ENCODE measurements around the gene ITGAE.

ITGAE gene

DNA sequence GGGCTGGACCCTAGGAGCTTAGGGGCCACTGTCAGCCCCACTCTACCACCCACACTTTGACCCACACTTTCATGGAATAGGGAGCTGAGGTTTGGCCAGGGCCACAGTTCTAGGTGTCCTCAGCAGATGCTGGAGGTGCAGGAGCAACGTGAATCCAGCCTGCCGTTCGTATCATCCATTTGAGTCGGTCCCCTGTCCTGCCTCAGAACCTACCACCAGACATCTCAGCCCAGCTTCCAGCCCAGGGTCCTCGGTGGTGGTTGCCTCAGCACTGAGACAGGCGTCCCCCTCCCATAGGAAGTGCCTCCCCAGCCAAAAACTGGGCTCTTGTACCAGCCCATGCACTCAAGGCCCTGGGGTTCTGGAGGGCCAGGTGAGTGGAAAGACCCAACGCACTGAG is 359 bp upstream of the ITGAE start:
- no peak for TF ChIP-seq CTCF (IDR thresholded peaks at IDR 0.05; ENCODE audit: low read depth, low read length)
- H3K4me3 ChIP-seq (ENCODE audit: low read depth, low read length): no peak overlapping the region

DNA sequence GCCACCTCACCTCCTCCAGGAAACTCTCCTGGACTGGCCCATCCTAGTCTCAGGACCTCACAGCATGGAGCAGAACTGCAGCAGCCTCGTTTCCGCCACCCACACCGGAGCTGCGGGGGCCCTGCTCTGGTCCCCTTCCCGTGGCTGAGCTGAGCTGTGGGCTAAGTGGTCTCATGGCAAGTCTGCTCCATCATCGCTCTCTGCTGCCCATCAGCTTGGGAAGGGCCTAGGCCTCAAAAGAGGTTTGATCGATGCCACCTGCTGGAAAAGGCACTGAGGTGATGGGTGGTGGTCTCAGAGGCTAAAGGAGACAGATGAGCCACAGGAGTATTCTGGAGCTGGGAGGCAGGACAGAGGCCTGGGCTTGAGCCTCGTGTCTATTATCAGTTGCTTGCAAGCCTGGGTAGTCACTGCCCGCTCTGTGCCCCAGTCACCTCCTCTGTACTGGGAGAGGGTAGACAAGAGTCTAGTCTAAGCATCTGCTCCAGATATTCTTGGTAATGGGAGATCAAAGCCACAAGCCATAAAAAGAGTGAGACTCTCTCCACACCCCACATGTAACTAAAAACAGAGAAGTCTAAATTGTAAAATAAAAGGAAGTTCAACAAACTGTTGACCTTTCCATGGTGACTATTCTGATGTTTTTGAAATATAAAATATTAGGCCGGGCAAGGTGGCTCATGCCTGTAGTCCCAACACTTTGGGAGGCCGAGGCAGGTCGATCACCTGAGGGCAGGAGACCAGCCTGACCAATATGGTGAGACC is 1.6 kb downstream of the ITGAE start:
- H3K4me3 ChIP-seq (ENCODE audit: low read depth, low read length): no peak overlapping the region

GRCh38 chr17:3798273-3799180 is 2.5 kb downstream of the ITGAE start:
- H3K4me3 ChIP-seq (ENCODE audit: low read depth, low read length): no peak overlapping the region
- no peak for TF ChIP-seq CTCF (IDR thresholded peaks at IDR 0.05; ENCODE audit: low read depth, low read length)

More for the DNA sequence above, 1.6 kb downstream of the ITGAE start:
- no peak for TF ChIP-seq CTCF (IDR thresholded peaks at IDR 0.05; ENCODE audit: low read depth, low read length)

- TF ChIP-seq CTCF (IDR thresholded peaks at IDR 0.05; ENCODE audit: low read depth, low read length): no peak
- H3K4me3 ChIP-seq (ENCODE audit: low read depth, low read length): no peak overlapping the region
These were observed 4.2 kb downstream of the ITGAE start for GRCh38 chr17:3796822-3797170.

GRCh38 chr17:3796110-3796821 is 4.7 kb downstream of the ITGAE start:
- no peak for TF ChIP-seq CTCF (IDR thresholded peaks at IDR 0.05; ENCODE audit: low read depth, low read length)
- H3K4me3 ChIP-seq (ENCODE audit: low read depth, low read length): no peak overlapping the region

GRCh38 chr17:3795390-3796102 is 5.4 kb downstream of the ITGAE start:
- no peak for TF ChIP-seq CTCF (IDR thresholded peaks at IDR 0.05; ENCODE audit: low read depth, low read length)
- H3K4me3 ChIP-seq (ENCODE audit: low read depth, low read length): no peak overlapping the region

Data from WI38 (cell line).